NT2/D1 (cell line): ENCODE measurements around the gene EEF1AKMT3.

ENCODE experiments used
- DNase-seq: peaks from one replicate; pipeline ENCODE4 v3.0.0-alpha.2; 2011; ENCODE audit warnings: low read depth, low spot score
- H3K27me3 ChIP-seq: 2 replicates; pipeline ENCODE4 v1.6.0; 2011; ENCODE audit warnings: mild to moderate bottlenecking; ENCODE audit not compliant: insufficient read length, insufficient read depth
- H3K36me3 ChIP-seq: 2 replicates; pipeline ENCODE4 v1.6.1; 2011; ENCODE audit warnings: mild to moderate bottlenecking, low read length, mixed read lengths; ENCODE audit not compliant: insufficient read depth, insufficient read length
- H3K4me1 ChIP-seq: 2 replicates; pipeline ENCODE4 v1.5.1; 2011; ENCODE audit not compliant: insufficient read depth, insufficient read length
- H3K4me3 ChIP-seq: 2 replicates; pipeline ENCODE4 v1.5.1; 2011; ENCODE audit warnings: low read depth; ENCODE audit not compliant: insufficient read length
- H3K9ac ChIP-seq: 2 replicates; pipeline ENCODE4 v1.6.0; 2011; ENCODE audit warnings: low read depth; ENCODE audit not compliant: insufficient read length
- H3K9me3 ChIP-seq: 2 replicates; pipeline ENCODE4 v1.5.1; 2011; ENCODE audit warnings: mild to moderate bottlenecking, low read length; ENCODE audit not compliant: insufficient read depth
- SUZ12 ChIP-seq: IDR thresholded peaks from 2 replicates; pipeline ENCODE4 v1.6.1; 2011; ENCODE audit not compliant: insufficient read length, insufficient read depth; ENCODE audit errors: extremely low read depth
- YY1 ChIP-seq: IDR thresholded peaks from 2 replicates; pipeline ENCODE4 v1.6.1; 2011; ENCODE audit not compliant: insufficient read length, insufficient read depth
- ZNF274 ChIP-seq: IDR thresholded peaks from 2 replicates; pipeline ENCODE4 v1.6.1; 2011; ENCODE audit warnings: mild to moderate bottlenecking, low read depth, low read length

Gene EEF1AKMT3

GRCh38 chr12:57726151-57726883 lies 46.1 kb upstream of the EEF1AKMT3 start:
- peak; percentile 85 for DNase-seq
- peak overlapping the region; percentile 79 for H3K4me3 ChIP-seq
- TF ChIP-seq SUZ12 (no peak), YY1 (no peak), ZNF274 (no peak)

GRCh38 chr12:57726884-57727757 lies 45.3 kb upstream of the EEF1AKMT3 start:
- H3K4me3 ChIP-seq: peak overlapping the region; percentile 79

More at GRCh38 chr12:57726151-57726883, 46.1 kb upstream of the EEF1AKMT3 start:
- peaks cover 12% of the 10 kb centered on the region for H3K36me3 ChIP-seq
- H3K4me1 ChIP-seq: peaks cover 12% of the 10 kb centered on the region
- peaks cover 36% of the 10 kb centered on the region for H3K27me3 ChIP-seq
- no peaks in the 10 kb centered on the region for H3K9me3 ChIP-seq
- H3K9ac ChIP-seq: peak overlapping the region; percentile 65

GRCh38 chr12:57727758-57728395 lies 44.5 kb upstream of the EEF1AKMT3 start:
- H3K9ac ChIP-seq: no peak overlapping the region
- peaks cover 4% of the 10 kb centered on the region for H3K36me3 ChIP-seq
- H3K27me3 ChIP-seq: peaks cover 43% of the 10 kb centered on the region
- TF ChIP-seq ZNF274 (no peak), YY1 (no peak)
- H3K9me3 ChIP-seq: no peaks in the 10 kb centered on the region
- peaks cover 12% of the 10 kb centered on the region for H3K4me1 ChIP-seq
- H3K4me3 ChIP-seq: no peak overlapping the region
- DNase-seq: no peak

More at GRCh38 chr12:57726884-57727757, 45.3 kb upstream of the EEF1AKMT3 start:
- Histone ChIP-seq H3K9ac (peak overlapping the region; percentile 65), H3K4me1 (peaks cover 12% of the 10 kb centered on the region), H3K36me3 (peaks cover 5% of the 10 kb centered on the region), H3K27me3 (peaks cover 43% of the 10 kb centered on the region), H3K9me3 (no peaks in the 10 kb centered on the region)
- TF ChIP-seq SUZ12: no peak
- TF ChIP-seq YY1: no peak
- TF ChIP-seq ZNF274: no peak
- no peak for DNase-seq

GRCh38 chr12:57729321-57729844 lies 43.0 kb upstream of the EEF1AKMT3 start:
- Histone ChIP-seq H3K4me1 (peaks cover 12% of the 10 kb centered on the region), H3K9me3 (no peaks in the 10 kb centered on the region), H3K36me3 (peaks cover 4% of the 10 kb centered on the region), H3K27me3 (peaks cover 58% of the 10 kb centered on the region), H3K9ac (no peak overlapping the region), H3K4me3 (no peak overlapping the region)
- DNase-seq: no peak
- TF ChIP-seq YY1 (no peak), ZNF274 (no peak), SUZ12 (no peak)

- Histone ChIP-seq H3K27me3 (peaks cover 62% of the 10 kb centered on the region), H3K4me3 (no peak overlapping the region), H3K4me1 (peaks cover 10% of the 10 kb centered on the region), H3K9me3 (no peaks in the 10 kb centered on the region), H3K36me3 (peaks cover 4% of the 10 kb centered on the region), H3K9ac (no peak overlapping the region)
- TF ChIP-seq SUZ12: no peak
- no peak for TF ChIP-seq ZNF274
- TF ChIP-seq YY1: no peak
- no peak for DNase-seq
Measured at GRCh38 chr12:57730336-57731067, 41.9 kb upstream of the EEF1AKMT3 start.

- H3K27me3 ChIP-seq: peaks cover 67% of the 10 kb centered on the region
- TF ChIP-seq YY1 (no peak), ZNF274 (no peak), SUZ12 (no peak)
Measured at GRCh38 chr12:57731411-57732080, 40.9 kb upstream of the EEF1AKMT3 start.

More at GRCh38 chr12:57731411-57732080, 40.9 kb upstream of the EEF1AKMT3 start:
- H3K9me3 ChIP-seq: no peaks in the 10 kb centered on the region
- H3K9ac ChIP-seq: no peak overlapping the region
- H3K4me1 ChIP-seq: peaks cover 7% of the 10 kb centered on the region
- peaks cover 4% of the 10 kb centered on the region for H3K36me3 ChIP-seq
- no peak overlapping the region for H3K4me3 ChIP-seq
- DNase-seq: no peak
